ENCODE data around the gene OR2T34. TPM values are rescaled to one million over a fixed set of nuclear protein-coding genes. Genes with fewer than 3 reads are reported as not detected.

The OR2T34 gene
- total and polyA plus RNA-seq, 2 experiments from 2014 or later: not detected

DNA sequence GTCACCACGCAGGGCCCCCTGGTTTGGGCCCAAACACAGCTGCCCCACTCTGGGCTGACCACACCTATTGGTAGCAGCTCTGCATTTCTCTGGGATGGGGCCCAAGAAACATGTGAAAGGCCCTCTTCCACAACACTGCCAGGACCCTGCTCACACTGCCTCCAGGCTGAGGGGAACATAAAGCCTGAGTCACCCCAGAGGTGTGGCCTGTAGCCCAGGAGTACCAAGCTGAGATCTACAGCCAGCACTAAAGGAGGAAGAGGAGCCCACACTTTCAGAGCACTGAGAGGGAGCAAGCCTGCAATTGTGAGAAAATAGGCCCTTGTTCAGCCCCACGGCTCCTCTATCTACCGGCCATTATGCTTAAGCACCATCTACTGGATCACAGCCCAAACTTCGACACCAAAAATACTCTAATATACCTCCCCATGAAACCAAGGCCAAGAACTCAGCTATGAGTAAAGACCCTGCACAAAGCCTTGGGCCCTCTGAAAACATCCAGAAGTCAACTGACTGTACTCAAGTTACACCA is 37.4 kb upstream of the OR2T34 start:
- Mint-ChIP-seq H3K27ac (no peak overlapping the region), H3K4me3 (no peak overlapping the region)
- ATAC-seq: no peak

DNA sequence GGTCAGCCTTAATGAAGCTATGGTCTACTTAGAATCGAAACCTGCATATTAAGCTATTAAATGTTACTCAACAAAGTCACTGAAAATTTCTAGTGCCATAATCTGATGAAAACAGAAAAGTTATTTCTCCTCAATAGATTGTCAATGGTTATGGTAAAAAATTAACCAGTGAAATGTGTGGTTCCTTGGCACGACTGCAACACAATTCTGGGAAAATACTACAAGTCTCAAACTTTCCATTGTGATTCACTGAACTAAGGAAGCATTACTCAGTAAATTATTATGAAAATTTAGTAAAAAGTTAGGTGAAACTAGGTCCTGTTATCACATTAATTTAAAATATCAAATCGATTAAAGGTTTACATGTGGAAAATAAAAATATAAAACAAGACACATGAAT is 35.7 kb upstream of the OR2T34 start:
- Histone ChIP-seq H3K4me1 (ENCODE audit: insufficient read depth) (no peaks in the 10 kb centered on the region), H3K4me2 (no peak overlapping the region), H3K27ac (ENCODE audit: low read depth) (no peak overlapping the region), H4K20me1 (replicated peaks; ENCODE audit: insufficient read depth) (no peaks in the 10 kb centered on the region), H2AFZ (no peak overlapping the region), H3F3A (replicated peaks; ENCODE audit: low read depth) (no peaks in the 10 kb centered on the region), H3K9me2 (ENCODE audit: insufficient read depth) (no peaks in the 10 kb centered on the region), H3K36me3 (ENCODE audit: insufficient read depth) (0 out of 2 replicates have a peak, but pooled peaks cover 4% of the 10 kb centered on the region), H3K79me2 (replicated peaks; ENCODE audit: insufficient read depth) (no peaks in the 10 kb centered on the region), H3K27me3 (ENCODE audit: insufficient read depth) (no peaks in the 10 kb centered on the region), H3K4me3 (no peak overlapping the region)
- Mint-ChIP-seq H3K4me1 (no peaks in the 10 kb centered on the region), H3K4me3 (no peak overlapping the region), H3K36me3 (ENCODE audit: low read depth) (peaks cover 26% of the 10 kb centered on the region), H3K9me3 (peaks cover 88% of the 10 kb centered on the region), H3K27ac (no peak overlapping the region), H3K27me3 (ENCODE audit: insufficient read depth, low read depth, poor library complexity) (no peaks in the 10 kb centered on the region)
- DNase-seq (ENCODE audit: low spot score): no peak
- no peak for ATAC-seq
- TF ChIP-seq CREB1 (CRISPR knock-in tag; IDR thresholded peaks at IDR 0.05; ENCODE audit: low read depth) (no peak), STAT1 (IDR thresholded peaks at IDR 0.05; ENCODE audit: unreplicated experiment) (no peak), JUNB (IDR thresholded peaks at IDR 0.05; ENCODE audit: unreplicated experiment) (no peak)

More for the DNA sequence above, 37.4 kb upstream of the OR2T34 start:
- Mint-ChIP-seq H3K27me3 (ENCODE audit: insufficient read depth, low read depth, poor library complexity) (no peaks in the 10 kb centered on the region), H3K4me1 (no peaks in the 10 kb centered on the region), H3K36me3 (ENCODE audit: low read depth) (peaks cover 21% of the 10 kb centered on the region), H3K9me3 (peaks cover 88% of the 10 kb centered on the region)
- Histone ChIP-seq H4K20me1 (replicated peaks; ENCODE audit: insufficient read depth) (no peaks in the 10 kb centered on the region), H3K79me2 (replicated peaks; ENCODE audit: insufficient read depth) (no peaks in the 10 kb centered on the region), H3K4me3 (no peak overlapping the region), H3K4me1 (ENCODE audit: insufficient read depth) (no peaks in the 10 kb centered on the region), H3K27me3 (ENCODE audit: insufficient read depth) (no peaks in the 10 kb centered on the region), H3F3A (replicated peaks; ENCODE audit: low read depth) (no peaks in the 10 kb centered on the region), H2AFZ (no peak overlapping the region), H3K9me2 (ENCODE audit: insufficient read depth) (no peaks in the 10 kb centered on the region), H3K36me3 (ENCODE audit: insufficient read depth) (0 out of 2 replicates have a peak, but pooled peaks cover 4% of the 10 kb centered on the region), H3K27ac (ENCODE audit: low read depth) (no peak overlapping the region), H3K4me2 (no peak overlapping the region)
- DNase-seq (ENCODE audit: low spot score): no peak
- TF ChIP-seq CTCF (conservative IDR thresholded peaks at IDR 0.05; ENCODE audit: low read depth in 2 of 2) (no peak), STAT1 (IDR thresholded peaks at IDR 0.05; ENCODE audit: unreplicated experiment) (no peak), JUNB (IDR thresholded peaks at IDR 0.05; ENCODE audit: unreplicated experiment) (no peak)
- TF ChIP-seq, protein P1, sequence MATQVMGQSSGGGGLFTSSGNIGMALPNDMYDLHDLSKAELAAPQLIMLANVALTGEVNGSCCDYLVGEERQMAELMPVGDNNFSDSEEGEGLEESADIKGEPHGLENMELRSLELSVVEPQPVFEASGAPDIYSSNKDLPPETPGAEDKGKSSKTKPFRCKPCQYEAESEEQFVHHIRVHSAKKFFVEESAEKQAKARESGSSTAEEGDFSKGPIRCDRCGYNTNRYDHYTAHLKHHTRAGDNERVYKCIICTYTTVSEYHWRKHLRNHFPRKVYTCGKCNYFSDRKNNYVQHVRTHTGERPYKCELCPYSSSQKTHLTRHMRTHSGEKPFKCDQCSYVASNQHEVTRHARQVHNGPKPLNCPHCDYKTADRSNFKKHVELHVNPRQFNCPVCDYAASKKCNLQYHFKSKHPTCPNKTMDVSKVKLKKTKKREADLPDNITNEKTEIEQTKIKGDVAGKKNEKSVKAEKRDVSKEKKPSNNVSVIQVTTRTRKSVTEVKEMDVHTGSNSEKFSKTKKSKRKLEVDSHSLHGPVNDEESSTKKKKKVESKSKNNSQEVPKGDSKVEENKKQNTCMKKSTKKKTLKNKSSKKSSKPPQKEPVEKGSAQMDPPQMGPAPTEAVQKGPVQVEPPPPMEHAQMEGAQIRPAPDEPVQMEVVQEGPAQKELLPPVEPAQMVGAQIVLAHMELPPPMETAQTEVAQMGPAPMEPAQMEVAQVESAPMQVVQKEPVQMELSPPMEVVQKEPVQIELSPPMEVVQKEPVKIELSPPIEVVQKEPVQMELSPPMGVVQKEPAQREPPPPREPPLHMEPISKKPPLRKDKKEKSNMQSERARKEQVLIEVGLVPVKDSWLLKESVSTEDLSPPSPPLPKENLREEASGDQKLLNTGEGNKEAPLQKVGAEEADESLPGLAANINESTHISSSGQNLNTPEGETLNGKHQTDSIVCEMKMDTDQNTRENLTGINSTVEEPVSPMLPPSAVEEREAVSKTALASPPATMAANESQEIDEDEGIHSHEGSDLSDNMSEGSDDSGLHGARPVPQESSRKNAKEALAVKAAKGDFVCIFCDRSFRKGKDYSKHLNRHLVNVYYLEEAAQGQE (IDR thresholded peaks at IDR 0.05; ENCODE audit: unreplicated experiment): no peak
